Activated naive CD4-positive, alpha-beta T cell treated with anti-CD3 and anti-CD28 coated beads, Interleukin-2, amount 10 ng/mL, durations not matched to agents 7 days and 5 days (primary cell): ENCODE measurements around the gene ARL3.

Experiments used
- CTCF ChIA-PET: fragments of 350-600 bp; sonication (Branson Sonifier 250); formaldehyde crosslinking; loops from one replicate; lab custom pipeline; 2021; ENCODE audit warnings: antibody characterized with exemption; lab: Charles Lee
- DNase-seq: peaks from one replicate; pipeline ENCODE4 v3.0.0-alpha.2; 2020
- H3K27ac Mint-ChIP-seq: one replicate; pipeline ENCODE4 v1.8.0; 2021; ENCODE audit warnings: mild to moderate bottlenecking, moderate library complexity, mixed read lengths
- H3K27me3 Mint-ChIP-seq: one replicate; pipeline ENCODE4 v1.8.0; 2021; ENCODE audit warnings: mild to moderate bottlenecking, mixed read lengths
- H3K36me3 Mint-ChIP-seq: one replicate; pipeline ENCODE4 v1.8.0; 2021; ENCODE audit warnings: mixed read lengths
- H3K4me1 Mint-ChIP-seq: one replicate; pipeline ENCODE4 v1.8.0; 2021; ENCODE audit warnings: mixed read lengths
- H3K4me3 Mint-ChIP-seq: one replicate; pipeline ENCODE4 v1.8.0; 2021; ENCODE audit warnings: mild to moderate bottlenecking, moderate library complexity, mixed read lengths
- H3K9me3 Mint-ChIP-seq: one replicate; pipeline ENCODE4 v1.8.0; 2021; ENCODE audit warnings: mixed read lengths

Gene ARL3

DNA sequence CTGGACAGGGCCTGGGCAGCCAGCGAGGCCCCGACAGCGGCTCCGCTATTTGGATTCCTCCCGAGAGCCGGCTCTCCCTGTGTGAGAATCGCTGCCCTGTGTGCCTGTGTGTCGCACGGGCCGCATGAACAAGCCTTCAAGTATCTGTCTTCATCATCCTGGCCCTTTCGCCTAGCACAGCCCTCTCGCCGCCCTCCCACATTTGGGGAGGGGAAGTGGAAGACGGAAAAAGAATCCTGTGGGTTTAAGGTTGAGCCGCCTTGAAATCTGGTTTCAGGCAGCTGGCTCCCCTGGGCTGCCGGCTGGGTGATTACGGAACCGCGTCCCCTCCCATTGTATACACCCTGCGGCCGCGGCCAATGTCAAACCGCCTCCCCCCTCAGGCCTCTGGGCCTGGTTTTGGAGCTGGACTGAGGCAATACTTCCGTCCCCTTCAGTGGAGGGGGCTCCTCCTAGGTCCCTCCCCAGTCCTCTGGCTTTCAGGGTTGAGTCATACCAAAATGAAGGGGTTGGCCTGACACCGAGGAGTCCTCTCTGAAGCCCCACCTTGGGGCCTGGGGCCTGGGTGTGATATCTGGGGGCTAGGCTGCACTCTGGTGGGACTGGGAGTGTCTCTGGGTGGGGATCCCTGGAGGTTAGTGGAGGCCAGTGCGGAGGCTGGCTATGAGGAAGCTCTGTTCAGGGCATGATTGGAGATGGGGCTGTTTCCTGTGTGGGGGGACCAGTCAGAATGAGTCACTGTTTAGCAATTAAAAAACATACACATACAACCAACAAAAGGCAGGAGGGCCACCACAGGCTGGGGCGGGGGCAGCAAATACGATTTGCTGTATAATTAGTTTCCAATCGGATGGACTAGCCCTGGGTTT, 68.2 kb downstream of the ARL3 start:
- Mint-ChIP-seq H3K36me3 (peaks cover 10% of the 10 kb centered on the region), H3K9me3 (no peaks in the 10 kb centered on the region)
- CTCF ChIA-PET, result interaction anchor here (0.6 to 4.1 kb wide), 7 partner anchors 10 to 68 kb away, joined by 3 to 17 read pairs (median 6); partner anchors contain the start of genes ARL3 and SFXN2

DNA sequence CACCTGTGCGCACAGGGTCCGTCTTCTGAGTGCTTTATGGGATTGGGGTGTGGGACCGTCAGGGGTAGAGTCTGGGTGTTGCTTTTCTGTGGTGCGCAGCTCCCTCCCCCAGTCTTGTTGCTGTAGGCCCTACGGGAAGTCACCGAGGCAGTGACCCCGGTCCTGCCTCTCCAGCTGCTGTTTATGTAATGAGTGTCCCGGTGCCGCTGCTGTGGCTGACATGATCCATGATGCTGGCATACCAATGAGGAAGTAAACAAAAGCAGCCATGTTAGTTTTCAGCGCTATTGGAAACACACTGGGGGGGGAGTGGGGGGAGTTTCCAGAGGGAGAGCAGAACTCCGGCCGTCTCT, 68.8 kb downstream of the ARL3 start:
- no peaks in the 10 kb centered on the region for H3K9me3 Mint-ChIP-seq
- peak overlapping the region; percentile 92 for H3K4me3 Mint-ChIP-seq
- CTCF ChIA-PET, result interaction anchor here (1.1 to 4.1 kb wide), 7 partner anchors 9 to 68 kb away, joined by 4 to 17 read pairs (median 6); partner anchors contain the start of genes ARL3 and SFXN2
- peaks cover 10% of the 10 kb centered on the region for H3K36me3 Mint-ChIP-seq
- DNase-seq, result peak; percentile 66
- peaks cover 2% of the 10 kb centered on the region for H3K27me3 Mint-ChIP-seq
- peaks cover 49% of the 10 kb centered on the region for H3K4me1 Mint-ChIP-seq
- H3K27ac Mint-ChIP-seq, result peak overlapping the region; percentile 96

More for the DNA sequence above, 68.2 kb downstream of the ARL3 start:
- peak; percentile 81 for DNase-seq
- peak overlapping the region; percentile 96 for H3K27ac Mint-ChIP-seq
- peaks cover 55% of the 10 kb centered on the region for H3K4me1 Mint-ChIP-seq
- H3K4me3 Mint-ChIP-seq, result peak overlapping the region; percentile 92
- H3K27me3 Mint-ChIP-seq, result no peaks in the 10 kb centered on the region

DNA sequence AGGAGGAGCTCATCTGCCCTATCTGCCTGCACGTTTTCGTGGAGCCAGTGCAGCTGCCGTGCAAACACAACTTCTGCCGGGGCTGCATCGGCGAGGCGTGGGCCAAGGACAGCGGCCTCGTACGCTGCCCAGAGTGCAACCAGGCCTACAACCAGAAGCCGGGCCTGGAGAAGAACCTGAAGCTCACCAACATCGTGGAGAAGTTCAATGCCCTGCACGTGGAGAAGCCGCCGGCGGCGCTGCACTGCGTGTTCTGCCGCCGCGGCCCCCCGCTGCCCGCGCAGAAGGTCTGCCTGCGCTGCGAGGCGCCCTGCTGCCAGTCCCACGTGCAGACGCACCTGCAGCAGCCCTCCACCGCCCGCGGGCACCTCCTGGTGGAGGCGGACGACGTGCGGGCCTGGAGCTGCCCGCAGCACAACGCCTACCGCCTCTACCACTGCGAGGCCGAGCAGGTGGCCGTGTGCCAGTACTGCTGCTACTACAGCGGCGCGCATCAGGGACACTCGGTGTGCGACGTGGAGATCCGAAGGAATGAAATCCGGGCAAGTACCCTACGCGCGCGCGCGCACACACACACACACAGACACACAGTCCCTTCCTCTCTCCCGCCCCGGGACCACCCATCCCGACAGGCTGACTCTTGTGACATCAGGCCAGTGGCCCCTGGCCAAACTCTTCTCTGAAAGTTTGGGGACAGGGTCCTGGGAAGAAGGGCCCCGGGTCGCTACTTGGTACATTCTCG, 69.4 kb downstream of the ARL3 start:
- Mint-ChIP-seq H3K27ac (peak overlapping the region; percentile 96), H3K4me3 (peak overlapping the region; percentile 92), H3K36me3 (peaks cover 10% of the 10 kb centered on the region), H3K27me3 (peaks cover 4% of the 10 kb centered on the region), H3K9me3 (no peaks in the 10 kb centered on the region), H3K4me1 (peaks cover 46% of the 10 kb centered on the region)
- CTCF ChIA-PET, result interaction anchor here (1.1 to 4.1 kb wide), 9 partner anchors 9 to 69 kb away, joined by 3 to 17 read pairs (median 5); partner anchors contain the start of genes ARL3 and SFXN2
- DNase-seq, result peak; percentile 84

DNA sequence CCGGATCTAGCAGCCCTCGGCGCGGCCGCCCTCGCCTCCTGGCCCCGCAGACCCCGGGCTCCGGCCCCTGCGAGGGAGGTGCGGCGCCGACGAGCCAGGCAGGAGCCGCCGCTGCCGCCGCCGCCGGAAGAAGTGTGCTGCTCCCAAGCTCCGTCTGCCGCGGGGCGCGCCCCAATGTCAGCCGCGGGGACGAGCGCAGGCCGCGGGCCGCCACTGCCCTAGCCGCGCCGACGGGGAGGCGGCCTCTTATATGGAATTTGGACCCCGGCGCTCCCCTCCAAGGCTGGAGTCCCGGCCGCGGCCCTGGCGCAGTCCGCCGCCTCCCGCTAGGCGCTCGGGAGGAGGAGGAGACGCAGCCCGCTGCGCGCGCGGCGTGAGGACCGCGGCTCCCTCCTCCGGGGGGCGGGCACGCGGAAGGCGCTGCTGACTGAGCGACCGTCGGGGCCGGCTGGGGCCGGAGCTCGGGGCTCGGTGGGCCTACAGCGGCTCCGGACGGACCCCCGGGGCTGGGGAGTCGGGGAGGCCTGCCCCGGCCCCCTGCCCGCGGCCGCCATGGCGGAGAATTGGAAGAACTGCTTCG, 70.0 kb downstream of the ARL3 start, which contains the start of gene TRIM8:
Gene TRIM8, plus strand, starts transcription at position 414 of the 580 bp plus-strand sequence. Its CDS starts 139 bp downstream, at position 553.
- peak within 1 kb of the TSS; percentile 96 for H3K27ac Mint-ChIP-seq
- H3K36me3 Mint-ChIP-seq, result peaks cover 10% of the 10 kb centered on the region
- H3K27me3 Mint-ChIP-seq, result peaks cover 4% of the 10 kb centered on the region
- CTCF ChIA-PET, result interaction anchor here (1.1 to 4.1 kb wide), 9 partner anchors 9 to 69 kb away, joined by 3 to 17 read pairs (median 5); partner anchors contain the start of genes ARL3 and SFXN2
- peaks cover 41% of the 10 kb centered on the region for H3K4me1 Mint-ChIP-seq
- peak; percentile 69 for DNase-seq
- H3K9me3 Mint-ChIP-seq, result no peaks in the 10 kb centered on the region
- peak within 1 kb of the TSS; percentile 92 for H3K4me3 Mint-ChIP-seq

DNA sequence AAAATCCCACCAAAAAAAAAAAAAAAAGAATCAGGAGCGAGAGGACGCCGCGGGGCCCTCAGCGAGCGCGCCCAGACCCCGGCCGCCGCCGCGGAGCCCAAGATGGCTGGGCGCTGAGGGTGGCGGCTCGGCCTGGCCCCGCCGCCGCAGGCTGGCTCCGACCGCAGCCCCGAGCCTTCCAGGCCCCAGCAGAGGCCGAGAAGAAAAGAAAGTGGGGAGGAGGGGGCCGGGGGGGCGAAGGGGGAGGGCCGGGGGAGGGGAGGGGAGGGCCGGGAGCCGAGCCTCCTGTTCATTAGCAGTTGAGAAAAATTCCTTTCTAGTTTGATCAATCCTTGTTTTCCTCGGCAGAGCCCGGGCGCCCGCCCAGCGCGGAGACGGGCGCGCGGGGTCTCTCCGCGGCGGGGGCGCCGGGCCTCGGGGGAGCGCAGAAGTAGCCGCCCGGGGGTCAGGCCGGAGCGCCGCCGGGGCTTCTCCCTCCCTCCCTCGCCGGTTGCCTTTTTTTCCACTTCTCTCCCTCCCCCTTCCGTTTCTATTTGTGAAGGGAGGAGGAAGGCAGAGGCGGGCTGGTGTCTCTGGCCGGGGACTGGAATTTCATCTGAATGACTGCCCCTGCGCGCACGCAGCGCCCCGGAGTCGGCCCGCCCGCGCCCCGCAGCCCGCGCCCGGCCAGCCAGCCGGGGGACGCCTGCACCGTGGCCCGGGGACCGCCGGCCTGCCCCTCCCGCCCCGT, 70.7 kb downstream of the ARL3 start:
- Mint-ChIP-seq H3K27ac (peak overlapping the region; percentile 94), H3K27me3 (peaks cover 10% of the 10 kb centered on the region), H3K4me1 (peaks cover 38% of the 10 kb centered on the region), H3K4me3 (peak overlapping the region; percentile 87), H3K9me3 (no peaks in the 10 kb centered on the region), H3K36me3 (peaks cover 10% of the 10 kb centered on the region)
- CTCF ChIA-PET, result interaction anchor here (1.1 to 4.1 kb wide), 5 partner anchors 8 to 70 kb away, joined by 3 to 17 read pairs (median 6); partner anchors contain the start of genes ARL3 and SFXN2
- DNase-seq, result peak; percentile 56

DNA sequence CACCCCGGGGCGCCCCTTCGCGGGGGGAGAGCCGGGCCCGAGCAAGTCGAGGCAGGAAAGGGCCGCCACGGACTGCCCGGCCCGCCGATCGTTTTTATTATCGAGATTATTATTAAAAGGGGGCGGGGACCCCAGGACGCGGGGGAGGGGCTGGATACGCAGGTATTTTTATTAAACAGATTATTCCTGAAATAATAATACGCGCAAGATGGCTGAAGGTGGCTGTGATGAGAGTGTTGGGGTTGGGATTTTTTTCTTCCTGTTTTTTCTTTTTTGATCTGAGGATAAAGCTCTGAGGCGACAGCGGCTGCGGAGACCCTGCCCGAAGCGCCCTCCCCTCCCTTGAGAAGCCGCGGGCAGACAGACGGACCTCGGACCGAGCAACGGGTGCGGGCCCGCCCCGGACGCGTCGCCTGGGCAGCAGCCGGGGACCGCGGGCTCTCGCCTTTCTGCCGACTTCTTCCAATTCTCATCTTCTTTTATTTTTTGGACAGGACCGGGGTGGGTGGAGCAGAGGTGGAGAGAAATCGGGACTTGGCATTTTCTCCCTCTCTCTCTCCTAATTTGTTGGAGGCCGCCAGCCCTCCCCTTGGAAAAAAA, 71.4 kb downstream of the ARL3 start:
- peak overlapping the region; percentile 94 for H3K27ac Mint-ChIP-seq
- peak overlapping the region; percentile 87 for H3K4me3 Mint-ChIP-seq
- CTCF ChIA-PET, result interaction anchor here (1.3 kb wide), 1 partner anchor 140 kb away, joined by 3 read pairs; the partner anchor contains the start of gene ACTR1A
- peaks cover 15% of the 10 kb centered on the region for H3K27me3 Mint-ChIP-seq
- H3K36me3 Mint-ChIP-seq, result peaks cover 10% of the 10 kb centered on the region
- peaks cover 36% of the 10 kb centered on the region for H3K4me1 Mint-ChIP-seq
- H3K9me3 Mint-ChIP-seq, result no peaks in the 10 kb centered on the region
- peak; percentile 61 for DNase-seq

DNA sequence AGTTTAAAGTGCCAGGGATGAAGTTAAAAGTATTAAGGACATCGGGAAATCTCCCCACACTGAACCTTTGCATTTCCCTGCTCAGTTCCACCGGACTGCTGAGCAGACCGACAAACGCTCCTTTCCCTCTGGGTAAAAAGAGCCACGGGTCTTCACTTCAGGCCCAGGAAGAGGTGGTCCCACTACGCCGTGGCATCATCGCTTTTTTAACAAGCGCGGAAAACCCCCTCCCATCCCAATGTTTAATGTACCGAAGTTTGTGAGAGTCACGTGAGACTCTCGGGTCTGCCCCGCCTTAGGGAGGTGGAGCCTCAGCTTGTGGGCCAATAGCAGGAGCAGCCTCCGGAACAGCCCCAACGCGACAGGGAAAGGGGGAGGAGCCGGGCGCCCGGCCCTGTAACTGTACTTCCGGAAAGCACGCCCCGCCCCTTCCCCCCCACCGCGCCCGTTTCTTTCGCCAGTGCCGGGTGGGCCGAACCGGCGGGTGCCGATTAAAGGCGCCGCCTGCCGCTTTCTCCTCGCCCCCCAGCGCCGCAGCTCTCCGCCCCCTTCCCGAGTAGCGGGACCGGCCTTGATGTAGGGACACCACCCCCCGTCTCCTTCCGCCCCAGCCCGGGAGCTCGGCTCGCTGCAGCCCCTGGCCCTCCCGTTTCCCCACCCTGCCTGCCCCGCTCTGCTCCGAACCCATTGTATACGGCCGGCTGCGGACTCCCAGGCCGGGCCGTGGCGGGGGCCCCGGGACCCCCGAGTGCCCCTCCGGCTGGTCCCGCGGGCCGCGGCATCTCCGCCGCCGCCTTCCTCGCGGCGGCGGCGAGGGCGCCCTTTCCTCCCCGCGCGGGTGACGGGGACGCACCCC, 72.1 kb downstream of the ARL3 start:
- peak; percentile 99 for DNase-seq
- Mint-ChIP-seq H3K9me3 (no peaks in the 10 kb centered on the region), H3K36me3 (peaks cover 10% of the 10 kb centered on the region), H3K4me3 (peak overlapping the region; percentile 85), H3K27ac (peak overlapping the region; percentile 88), H3K4me1 (peaks cover 29% of the 10 kb centered on the region), H3K27me3 (peaks cover 15% of the 10 kb centered on the region)
- CTCF ChIA-PET, result interaction anchor here (0.6 to 1.3 kb wide), 2 partner anchors 10 to 139 kb away, joined by 3 read pairs; partner anchors contain the start of gene ACTR1A

DNA sequence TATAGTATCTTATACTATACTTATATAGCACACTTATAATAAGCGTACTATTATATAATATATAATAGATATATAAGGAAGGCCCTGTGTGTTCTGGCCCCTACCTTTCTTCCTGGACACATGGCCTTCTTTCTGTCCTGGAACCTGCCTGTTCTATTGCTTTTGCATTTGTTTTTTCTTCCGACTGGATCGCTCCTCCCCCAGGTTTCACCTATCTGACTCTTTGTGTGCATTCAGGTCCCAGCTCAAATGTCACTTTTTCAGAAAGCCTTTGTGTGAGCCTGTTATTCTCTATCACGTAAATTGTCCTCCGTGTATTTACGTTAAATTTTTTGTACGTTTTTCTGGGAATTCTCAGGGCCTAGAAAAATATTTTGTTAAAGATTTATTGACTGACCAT, 72.8 kb downstream of the ARL3 start:
- peaks cover 10% of the 10 kb centered on the region for H3K36me3 Mint-ChIP-seq
- peak overlapping the region; percentile 85 for H3K4me3 Mint-ChIP-seq
- no peaks in the 10 kb centered on the region for H3K9me3 Mint-ChIP-seq
- CTCF ChIA-PET, result interaction anchor here (1.3 kb wide), 1 partner anchor 139 kb away, joined by 3 read pairs; the partner anchor contains the start of gene ACTR1A
- no peak for DNase-seq
- H3K27me3 Mint-ChIP-seq, result peaks cover 15% of the 10 kb centered on the region
- H3K4me1 Mint-ChIP-seq, result peaks cover 26% of the 10 kb centered on the region
- H3K27ac Mint-ChIP-seq, result peak overlapping the region; percentile 88

DNA sequence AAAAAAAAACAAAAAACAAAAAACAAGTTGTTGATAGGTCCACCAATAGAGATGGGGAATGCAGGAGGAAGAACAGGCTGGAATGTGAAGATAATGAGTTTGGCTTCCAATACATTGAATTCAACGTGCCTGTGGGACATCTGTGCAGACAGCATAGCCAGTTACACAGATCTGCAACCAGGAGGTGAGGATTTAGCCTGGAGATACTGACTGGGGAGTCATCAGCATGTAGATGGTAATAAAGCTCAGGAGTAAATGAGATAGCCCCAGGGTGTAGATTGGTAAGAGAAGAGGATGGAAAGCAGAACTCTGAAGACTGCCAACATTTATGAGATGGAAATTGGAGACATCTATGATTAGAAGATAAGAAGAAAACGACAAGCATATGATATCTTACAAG, 74.7 kb downstream of the ARL3 start:
- Mint-ChIP-seq H3K4me3 (no peak overlapping the region), H3K4me1 (peaks cover 38% of the 10 kb centered on the region), H3K27me3 (peaks cover 15% of the 10 kb centered on the region), H3K9me3 (no peaks in the 10 kb centered on the region), H3K27ac (no peak overlapping the region), H3K36me3 (no peaks in the 10 kb centered on the region)
- no peak for DNase-seq
- CTCF ChIA-PET, result no interaction called here

DNA sequence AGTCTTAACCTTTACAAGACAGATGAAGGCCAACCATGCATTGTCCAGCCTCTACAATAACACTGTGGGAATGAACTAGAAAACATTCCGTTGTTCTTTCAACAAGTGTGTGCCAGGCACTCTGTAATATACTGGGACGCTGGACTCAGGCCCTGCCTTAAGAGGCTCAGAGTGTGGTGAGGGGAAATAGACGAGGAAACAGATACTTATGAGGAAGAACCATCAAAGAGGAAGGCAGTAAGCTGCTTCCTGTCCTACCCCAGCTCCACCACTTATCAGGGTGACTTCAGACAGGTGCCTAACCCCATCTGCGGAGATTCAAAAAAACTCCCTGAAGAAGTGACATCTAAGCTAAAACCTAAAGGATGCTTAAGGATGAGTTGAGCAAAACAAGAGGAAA, 78.8 kb downstream of the ARL3 start:
- H3K27ac Mint-ChIP-seq, result peak overlapping the region; percentile 13
- H3K27me3 Mint-ChIP-seq, result peaks cover 13% of the 10 kb centered on the region
- peaks cover 56% of the 10 kb centered on the region for H3K4me1 Mint-ChIP-seq
- H3K36me3 Mint-ChIP-seq, result peaks cover 7% of the 10 kb centered on the region
- CTCF ChIA-PET, result interaction anchor here (0.9 kb wide), 1 partner anchor 9 kb away, joined by 3 read pairs; the partner anchor contains the start of gene TRIM8
- H3K4me3 Mint-ChIP-seq, result no peak overlapping the region
- DNase-seq, result peak; percentile 49
- no peaks in the 10 kb centered on the region for H3K9me3 Mint-ChIP-seq

DNA sequence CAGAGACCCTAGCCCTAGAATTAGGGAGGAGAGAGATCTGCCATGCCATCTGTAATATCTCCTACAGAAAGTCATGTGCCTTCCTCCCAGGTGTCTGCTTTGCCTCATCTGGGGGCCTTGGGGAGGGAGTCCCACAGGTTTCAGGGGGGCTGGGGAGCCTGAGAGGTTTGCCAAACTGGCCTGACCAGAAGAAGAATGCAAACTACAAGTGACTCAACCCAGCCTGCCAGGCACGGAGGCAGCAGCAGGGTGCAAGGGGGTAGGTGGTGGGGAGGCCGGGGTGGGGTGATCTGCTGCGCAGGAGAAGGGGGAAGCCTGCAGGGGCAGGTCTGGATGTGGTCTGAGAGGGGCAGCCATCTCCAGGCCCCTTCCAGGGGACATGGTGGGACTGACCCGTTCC, 79.5 kb downstream of the ARL3 start:
- Mint-ChIP-seq H3K27me3 (peaks cover 11% of the 10 kb centered on the region), H3K27ac (peak overlapping the region; percentile 47), H3K4me3 (no peak overlapping the region), H3K4me1 (peaks cover 56% of the 10 kb centered on the region), H3K36me3 (peaks cover 8% of the 10 kb centered on the region), H3K9me3 (no peaks in the 10 kb centered on the region)
- CTCF ChIA-PET, result no interaction called here
- no peak for DNase-seq

DNA sequence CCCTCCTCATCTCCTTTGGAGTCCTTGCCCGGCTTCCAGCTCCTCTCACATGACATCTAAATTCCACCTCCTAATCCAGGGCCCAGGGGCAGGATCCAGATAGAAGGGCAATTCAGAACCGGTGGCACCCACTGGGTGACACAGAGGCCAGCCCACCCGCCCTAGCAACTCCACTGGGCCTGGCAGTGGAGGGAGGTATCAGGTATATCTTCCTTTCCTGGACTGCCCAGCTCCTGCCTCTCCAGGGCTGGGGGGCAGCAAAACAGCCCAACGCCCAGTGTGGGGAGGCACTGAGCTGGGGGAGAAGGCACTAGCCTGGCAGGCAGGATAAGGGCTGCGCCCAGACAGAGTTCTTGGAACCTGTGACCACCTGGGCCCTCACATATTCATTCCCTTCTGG, 80.3 kb downstream of the ARL3 start:
- H3K27me3 Mint-ChIP-seq, result peaks cover 8% of the 10 kb centered on the region
- no peaks in the 10 kb centered on the region for H3K9me3 Mint-ChIP-seq
- CTCF ChIA-PET, result no interaction called here
- no peak overlapping the region for H3K4me3 Mint-ChIP-seq
- peaks cover 8% of the 10 kb centered on the region for H3K36me3 Mint-ChIP-seq
- H3K4me1 Mint-ChIP-seq, result peaks cover 56% of the 10 kb centered on the region
- no peak for DNase-seq
- peak overlapping the region; percentile 78 for H3K27ac Mint-ChIP-seq
